Measurements from ENCODE around the gene RIC8B.

GRCh38 chr12:106774005-106774807 lies at the start of gene RIC8B:
- TF ChIP-seq CTCF (IDR thresholded peaks at IDR 0.05; ENCODE audit: low read length) (no peak), EZH2 (IDR thresholded peaks at IDR 0.05; ENCODE audit: borderline replicate concordance, low read length) (no peak)
